ENCODE results near the gene FBXO7. TPM values are rescaled to one million over a fixed set of nuclear protein-coding genes. Genes with fewer than 3 reads are reported as not detected.

Gene FBXO7
- total and polyA plus RNA-seq, 2 experiments from 2014 or later: 82.7 to 94.2 TPM

- whole genome bisulfite sequencing (ENCODE audit: low lambda C conversion rate, missing lambda C conversion rate): 96% methylated on average over 8 of the region's 8 CpGs
- H4K20me1 ChIP-seq (ENCODE audit: insufficient read depth, poor library complexity, severe bottlenecking): no peaks in the 10 kb centered on the region
- H3K27me3 ChIP-seq: no peaks in the 10 kb centered on the region
- no peak overlapping the region for H3K27ac ChIP-seq
- H3K4me2 ChIP-seq: no peak overlapping the region
- TF ChIP-seq EZH2phosphoT487 (IDR thresholded peaks at IDR 0.05; ENCODE audit: low read depth, severe bottlenecking, unreplicated experiment) (no peak), CTCF (IDR thresholded peaks at IDR 0.05; ENCODE audit: poor library complexity) (no peak), EZH2 (IDR thresholded peaks at IDR 0.05; ENCODE audit: borderline replicate concordance) (no peak)
- no peaks in the 10 kb centered on the region for H3K4me1 ChIP-seq (ENCODE audit: insufficient read depth)
- no peak overlapping the region for H2AFZ ChIP-seq
- no peak for DNase-seq (ENCODE audit: low spot score)
- no peaks in the 10 kb centered on the region for H3K79me2 ChIP-seq
- no peaks in the 10 kb centered on the region for H3K9me2 ChIP-seq (replicated peaks; ENCODE audit: insufficient read depth)
- no peaks in the 10 kb centered on the region for H3K9me3 ChIP-seq (ENCODE audit: low read depth)
- no peaks in the 10 kb centered on the region for H3K36me3 ChIP-seq (replicated peaks; ENCODE audit: insufficient read depth, low read depth)
- no peak overlapping the region for H3K4me3 ChIP-seq
Measured at GRCh38 chr22:32517921-32518320, 43.3 kb downstream of the FBXO7 start.

- DNase-seq (ENCODE audit: low spot score): no peak
- H3K9me2 ChIP-seq (replicated peaks; ENCODE audit: insufficient read depth): no peaks in the 10 kb centered on the region
- no peak overlapping the region for H3K27ac ChIP-seq
- no peaks in the 10 kb centered on the region for H3K36me3 ChIP-seq (replicated peaks; ENCODE audit: insufficient read depth, low read depth)
- no peak overlapping the region for H2AFZ ChIP-seq
- H3K9me3 ChIP-seq (ENCODE audit: low read depth): no peaks in the 10 kb centered on the region
- no peak for TF ChIP-seq CTCF (IDR thresholded peaks at IDR 0.05; ENCODE audit: poor library complexity)
- TF ChIP-seq EZH2 (IDR thresholded peaks at IDR 0.05; ENCODE audit: borderline replicate concordance): no peak
- no peak for TF ChIP-seq EZH2phosphoT487 (IDR thresholded peaks at IDR 0.05; ENCODE audit: low read depth, severe bottlenecking, unreplicated experiment)
- H4K20me1 ChIP-seq (ENCODE audit: insufficient read depth, poor library complexity, severe bottlenecking): no peaks in the 10 kb centered on the region
- H3K79me2 ChIP-seq: no peaks in the 10 kb centered on the region
- no peaks in the 10 kb centered on the region for H3K27me3 ChIP-seq
- 82% methylated on average over 1 of the region's 1 CpG for WGBS (ENCODE audit: low lambda C conversion rate, missing lambda C conversion rate)
- no peak overlapping the region for H3K4me3 ChIP-seq
- H3K4me1 ChIP-seq (ENCODE audit: insufficient read depth): no peaks in the 10 kb centered on the region
- no peak overlapping the region for H3K4me2 ChIP-seq
Measured at GRCh38 chr22:32518381-32518780, 43.8 kb downstream of the FBXO7 start.

GRCh38 chr22:32518848-32519247 is 44.2 kb downstream of the FBXO7 start:
- WGBS (ENCODE audit: low lambda C conversion rate, missing lambda C conversion rate): 88% methylated on average over 5 of the region's 5 CpGs
- no peak for TF ChIP-seq CTCF (IDR thresholded peaks at IDR 0.05; ENCODE audit: poor library complexity)
- no peak for TF ChIP-seq EZH2 (IDR thresholded peaks at IDR 0.05; ENCODE audit: borderline replicate concordance)
- TF ChIP-seq EZH2phosphoT487 (IDR thresholded peaks at IDR 0.05; ENCODE audit: low read depth, severe bottlenecking, unreplicated experiment): no peak
- no peak overlapping the region for H3K4me3 ChIP-seq

DNA sequence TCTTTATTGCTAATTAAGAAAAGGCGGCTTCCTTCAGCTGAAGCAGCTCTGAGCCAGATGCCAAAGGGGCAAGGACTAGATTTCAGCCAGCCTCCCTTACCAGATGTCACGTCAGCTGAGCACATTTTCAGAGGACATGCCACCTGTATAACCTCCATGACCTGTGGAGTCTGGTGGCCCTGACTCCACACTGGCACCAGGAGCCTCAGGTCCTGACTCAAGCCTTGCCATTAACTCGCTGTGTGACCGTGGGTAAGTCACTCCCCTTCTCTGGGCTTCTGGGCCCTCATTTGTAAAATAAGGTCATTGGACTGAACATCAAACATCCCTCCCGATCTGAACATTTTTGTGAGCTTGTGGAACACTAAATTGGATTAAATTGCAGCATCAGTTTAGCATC is 46.0 kb downstream of the FBXO7 start:
- Histone ChIP-seq H2AFZ (no peak overlapping the region), H3K27me3 (no peaks in the 10 kb centered on the region), H3K9me3 (ENCODE audit: low read depth) (no peaks in the 10 kb centered on the region), H3K4me2 (no peak overlapping the region), H3K9me2 (replicated peaks; ENCODE audit: insufficient read depth) (no peaks in the 10 kb centered on the region), H4K20me1 (ENCODE audit: insufficient read depth, poor library complexity, severe bottlenecking) (no peaks in the 10 kb centered on the region), H3K4me3 (no peak overlapping the region), H3K4me1 (ENCODE audit: insufficient read depth) (no peaks in the 10 kb centered on the region), H3K79me2 (no peaks in the 10 kb centered on the region), H3K36me3 (replicated peaks; ENCODE audit: insufficient read depth, low read depth) (no peaks in the 10 kb centered on the region), H3K27ac (no peak overlapping the region)
- WGBS (ENCODE audit: low lambda C conversion rate, missing lambda C conversion rate): 84% methylated on average over 5 of the region's 5 CpGs
- TF ChIP-seq EZH2 (IDR thresholded peaks at IDR 0.05; ENCODE audit: borderline replicate concordance) (no peak), EZH2phosphoT487 (IDR thresholded peaks at IDR 0.05; ENCODE audit: low read depth, severe bottlenecking, unreplicated experiment) (no peak)
- DNase-seq (ENCODE audit: low spot score): no peak

More at GRCh38 chr22:32518848-32519247, 44.2 kb downstream of the FBXO7 start:
- Histone ChIP-seq H3K36me3 (replicated peaks; ENCODE audit: insufficient read depth, low read depth) (no peaks in the 10 kb centered on the region), H2AFZ (no peak overlapping the region), H3K4me1 (ENCODE audit: insufficient read depth) (no peaks in the 10 kb centered on the region), H4K20me1 (ENCODE audit: insufficient read depth, poor library complexity, severe bottlenecking) (no peaks in the 10 kb centered on the region), H3K9me2 (replicated peaks; ENCODE audit: insufficient read depth) (no peaks in the 10 kb centered on the region), H3K27me3 (no peaks in the 10 kb centered on the region), H3K27ac (no peak overlapping the region), H3K79me2 (no peaks in the 10 kb centered on the region), H3K9me3 (ENCODE audit: low read depth) (no peaks in the 10 kb centered on the region), H3K4me2 (no peak overlapping the region)
- DNase-seq (ENCODE audit: low spot score): no peak

Measured in hepatocyte (in vitro differentiated cells).